HepG2 (cell line): ENCODE results near the gene ERLIN1. TPM values are rescaled to one million over a fixed set of nuclear protein-coding genes. Genes with fewer than 3 reads are reported as not detected.

Experiments used
- ATAC-seq: fragments of 200-7000 bp; cut with Tn5 transposase; 3 replicates; pipeline ENCODE4 v1.9.1; 2020; ENCODE audit warnings: mild to moderate bottlenecking, moderate library complexity
- BruUV-seq: library from RNA; stranded (reverse); fragments of 400-500 nt; replicated peaks from 2 replicates; lab custom pipeline; 2021; lab: Mats Ljungman, UMichigan
- CTCF ChIA-PET: fragments of 300-600 bp; formaldehyde crosslinking; extraction: SDS; loops from one replicate; lab custom pipeline; 2021; ENCODE audit warnings: low total read pairs, inconsistent platforms, low intra/inter-chr PET ratio; lab: Yijun Ruan, JAX
- POLR2A ChIA-PET: fragments of 350-600 bp; sonication (Branson Sonifier 250); formaldehyde crosslinking; loops from one replicate; lab custom pipeline; 2020; ENCODE audit warnings: antibody characterized with exemption, inconsistent platforms; lab: Yijun Ruan, JAX
- DNase-seq: peaks from one replicate; pipeline ENCODE4 v3.0.0-alpha.2; 2015; ENCODE audit warnings: low spot score
- FAIRE-seq: peaks from 3 replicates; lab custom pipeline; 2011; peaks lifted over from hg19 to GRCh38; lab: Jason Lieb, UNC
- H2AFZ ChIP-seq: one replicate; pipeline ENCODE4 v1.6.1; 2011; ENCODE audit warnings: low read length, inconsistent platforms
- H3K27ac ChIP-seq: fragments of 300-600 bp; 3 replicates; pipeline ENCODE4 v1.8.0; 2011; ENCODE audit warnings: mixed run types, mild to moderate bottlenecking, mixed read lengths, low read length, inconsistent platforms; ENCODE audit not compliant: insufficient read depth; ENCODE audit errors: extremely low read length
- H3K27me3 ChIP-seq, 2 experiments: fragments of 200-600 bp in 1 of 2; 2 replicates in 1 of 2; 3 replicates in 1 of 2; pipeline versions ENCODE4 v1.6.0 to v1.8.0; 2011; ENCODE audit warnings: low read length in 2 of 2, mild to moderate bottlenecking in 2 of 2, moderate library complexity in 2 of 2, inconsistent platforms in 1 of 2; ENCODE audit not compliant: insufficient read depth in 2 of 2, control insufficient read depth in 1 of 2
- H3K36me3 ChIP-seq, 2 experiments: fragments of 200-600 bp in 1 of 2; replicated peaks in 1 of 2; 2 replicates in 1 of 2; 3 replicates in 1 of 2; pipeline versions ENCODE4 v1.5.1 to v1.8.0; 2011; ENCODE audit warnings: low read length in 2 of 2, inconsistent platforms in 1 of 2; ENCODE audit not compliant: insufficient read depth in 2 of 2, control insufficient read depth in 1 of 2
- H3K4me1 ChIP-seq: 2 replicates; pipeline ENCODE4 v1.5.1; 2012; ENCODE audit warnings: low read length, inconsistent platforms; ENCODE audit not compliant: insufficient read depth
- H3K4me2 ChIP-seq: 2 replicates; pipeline ENCODE4 v1.6.0; 2011; ENCODE audit warnings: low read depth, low read length, inconsistent platforms
- H3K4me3 ChIP-seq, 3 experiments: fragments of 200-600 bp in 1 of 3; sonication (generic), shearing (Covaris generic) in 1 of 3; replicated peaks in 1 of 3; 2 replicates each; pipeline ENCODE4 v1.5.1; 2011 to 2016; ENCODE audit warnings: low read length in 3 of 3, inconsistent platforms in 2 of 3, low read depth in 2 of 3, mild to moderate bottlenecking in 2 of 3, control low read depth in 1 of 3, mixed read lengths in 1 of 3; ENCODE audit not compliant: insufficient read depth in 1 of 3
- H3K79me2 ChIP-seq: one replicate; pipeline ENCODE4 v1.6.1; 2011; ENCODE audit warnings: low read length, inconsistent platforms; ENCODE audit not compliant: insufficient read depth
- H3K9ac ChIP-seq: 2 replicates; pipeline ENCODE4 v1.6.0; 2011; ENCODE audit warnings: mild to moderate bottlenecking, low read depth, low read length, inconsistent platforms; ENCODE audit not compliant: insufficient read depth
- H3K9me3 ChIP-seq: 2 replicates; pipeline ENCODE4 v1.5.1; 2012; ENCODE audit warnings: mild to moderate bottlenecking, low read length
- H4K20me1 ChIP-seq: 2 replicates; pipeline ENCODE4 v1.6.0; 2011; ENCODE audit warnings: inconsistent platforms, mild to moderate bottlenecking, low read length, moderate library complexity; ENCODE audit not compliant: insufficient read depth
- CERS6 ChIP-seq: sonication (generic); formaldehyde crosslinking; IDR thresholded peaks from 2 replicates; pipeline ENCODE4 v1.5.0; 2020; ENCODE audit warnings: missing genetic modification reagents
- ERF ChIP-seq: IDR thresholded peaks from 2 replicates; pipeline ENCODE4 v1.6.1; 2018; ENCODE audit warnings: missing biosample characterization, missing genetic modification reagents
- FIP1L1 ChIP-seq: fragments of 200-400 bp; formaldehyde crosslinking; IDR thresholded peaks from 2 replicates; pipeline ENCODE4 v1.6.1; 2018; ENCODE audit warnings: low read depth, mild to moderate bottlenecking, low read length, moderate library complexity, borderline replicate concordance; ENCODE audit not compliant: insufficient read depth
- HIVEP1 ChIP-seq: sonication (generic); formaldehyde crosslinking; IDR thresholded peaks from 2 replicates; pipeline ENCODE4 v1.4.0; 2020; ENCODE audit warnings: mild to moderate bottlenecking, missing genetic modification reagents
- SCMH1 ChIP-seq: sonication (generic); formaldehyde crosslinking; IDR thresholded peaks from 2 replicates; pipeline ENCODE4 v1.9.0; 2021; ENCODE audit warnings: missing genetic modification reagents, mild to moderate bottlenecking, borderline replicate concordance
- SETDB1 ChIP-seq: sonication (generic); formaldehyde crosslinking; IDR thresholded peaks from 2 replicates; pipeline ENCODE4 v1.5.1; 2020; ENCODE audit warnings: missing genetic modification reagents, mild to moderate bottlenecking, borderline replicate concordance
- SMARCE1 ChIP-seq: fragments of 450-650 bp; IDR thresholded peaks from 2 replicates; pipeline ENCODE4 v1.6.1; 2017; ENCODE audit warnings: borderline replicate concordance
- SRSF4 ChIP-seq: fragments of 200-400 bp; formaldehyde crosslinking; IDR thresholded peaks from one replicate; pipeline ENCODE4 v1.6.1; 2018; ENCODE audit warnings: mild to moderate bottlenecking, low read depth, low read length, moderate library complexity; ENCODE audit not compliant: poor library complexity, severe bottlenecking
- ZNF468 ChIP-seq: sonication (generic); formaldehyde crosslinking; IDR thresholded peaks from 2 replicates; pipeline ENCODE4 v1.8.0; 2022; ENCODE audit warnings: mild to moderate bottlenecking, moderate library complexity, missing genetic modification reagents
- WGBS: methylation state at CpG from one replicate; pipeline ENCODE4 v1.1.6; 2017; ENCODE audit warnings: low lambda C conversion rate; 5-methylcytosine and 5-hydroxymethylcytosine counted together
- in situ Hi-C: cut with HindIII; loops from 2 replicates; pipeline ENCODE4 v1.10.0; 2017; ENCODE audit warnings: low pct_unique_long_range_greater_than_20kb; ENCODE audit not compliant: extremely low pct_ligation_motif_present
- intact Hi-C: fragments of 100-400 bp; cut with micrococcal nuclease; formaldehyde crosslinking; loops from one replicate; pipeline ENCODE4 v1.10.0; 2022; ENCODE audit not compliant: unreplicated experiment
- polyA plus RNA-seq, 8 experiments: library from polyadenylated mRNA; depleted of rRNA in 3 of 8; stranded (reverse) in 7 of 8; unstranded in 1 of 8; fragments of >200 nt; fragmentation: Illumina TruSeq in 4 of 8; extraction: Trizol in 4 of 8; gene quantifications; 2 replicates each; pipeline versions ENCODE4 v1.2.1 to v1.2.3, GENCODE V29; 2011 to 2016; ENCODE audit warnings: low read depth in 4 of 8, missing spikeins in 1 of 8, mixed read lengths in 1 of 8; ENCODE audit not compliant: insufficient read depth in 1 of 8
- total RNA-seq, 5 experiments: library from RNA; depleted of rRNA; stranded (reverse); fragments of >200 nt; fragmentation: Illumina TruSeq; extraction: Trizol; gene quantifications; 2 replicates each; pipeline ENCODE4 v1.2.3, GENCODE V29; 2016; ENCODE audit warnings: low read depth in 1 of 5
- TF ChIP-seq, protein P1 (sequence below): sonication (generic); formaldehyde crosslinking; IDR thresholded peaks from 2 replicates; pipeline ENCODE4 v1.5.0; 2020; ENCODE audit warnings: mild to moderate bottlenecking, missing genetic modification reagents, borderline replicate concordance
- TF ChIP-seq, protein P2 (sequence below): sonication (generic); formaldehyde crosslinking; IDR thresholded peaks from 2 replicates; pipeline ENCODE4 v1.8.1; 2023; ENCODE audit warnings: missing genetic modification reagents, mild to moderate bottlenecking, borderline replicate concordance
- TF ChIP-seq, protein P3 (sequence below): sonication (generic); formaldehyde crosslinking; IDR thresholded peaks from 2 replicates; pipeline ENCODE4 v1.8.0; 2022; ENCODE audit warnings: mild to moderate bottlenecking, missing genetic modification reagents, moderate library complexity

Gene ERLIN1
- total and polyA plus RNA-seq, 2 of the 13 experiments (the other 11 are each of a cell fraction or from before 2014, with no cell fraction given) = 56.8 to 69.3 TPM

- ATAC-seq (no peak), DNase-seq (no peak), FAIRE-seq (no peak)
- Histone ChIP-seq H3K36me3 (peaks cover 14 to 63% of the 10 kb centered on the region in 2 experiments), H3K27ac (no peak overlapping the region), H3K9me3 (no peaks in the 10 kb centered on the region), H4K20me1 (no peaks in the 10 kb centered on the region), H3K4me2 (no peak overlapping the region), H3K4me1 (peaks cover 16% of the 10 kb centered on the region), H3K79me2 (peaks cover 10% of the 10 kb centered on the region), H3K9ac (no peak overlapping the region), H3K27me3 (no peaks in the 10 kb centered on the region), H2AFZ (no peak overlapping the region), H3K4me3 (no peak overlapping the region)
- CTCF ChIA-PET = no interaction called here
- POLR2A ChIA-PET = no interaction called here
- BruUV-seq = no TSS peak
- in situ Hi-C loops (no loop called here), intact Hi-C loops (no loop called here)
- whole genome bisulfite sequencing = 95% methylated on average over 3 of the region's 3 CpGs
- TF ChIP-seq SCMH1 (CRISPR knock-in tag) = no peak
- TF ChIP-seq, protein P1, sequence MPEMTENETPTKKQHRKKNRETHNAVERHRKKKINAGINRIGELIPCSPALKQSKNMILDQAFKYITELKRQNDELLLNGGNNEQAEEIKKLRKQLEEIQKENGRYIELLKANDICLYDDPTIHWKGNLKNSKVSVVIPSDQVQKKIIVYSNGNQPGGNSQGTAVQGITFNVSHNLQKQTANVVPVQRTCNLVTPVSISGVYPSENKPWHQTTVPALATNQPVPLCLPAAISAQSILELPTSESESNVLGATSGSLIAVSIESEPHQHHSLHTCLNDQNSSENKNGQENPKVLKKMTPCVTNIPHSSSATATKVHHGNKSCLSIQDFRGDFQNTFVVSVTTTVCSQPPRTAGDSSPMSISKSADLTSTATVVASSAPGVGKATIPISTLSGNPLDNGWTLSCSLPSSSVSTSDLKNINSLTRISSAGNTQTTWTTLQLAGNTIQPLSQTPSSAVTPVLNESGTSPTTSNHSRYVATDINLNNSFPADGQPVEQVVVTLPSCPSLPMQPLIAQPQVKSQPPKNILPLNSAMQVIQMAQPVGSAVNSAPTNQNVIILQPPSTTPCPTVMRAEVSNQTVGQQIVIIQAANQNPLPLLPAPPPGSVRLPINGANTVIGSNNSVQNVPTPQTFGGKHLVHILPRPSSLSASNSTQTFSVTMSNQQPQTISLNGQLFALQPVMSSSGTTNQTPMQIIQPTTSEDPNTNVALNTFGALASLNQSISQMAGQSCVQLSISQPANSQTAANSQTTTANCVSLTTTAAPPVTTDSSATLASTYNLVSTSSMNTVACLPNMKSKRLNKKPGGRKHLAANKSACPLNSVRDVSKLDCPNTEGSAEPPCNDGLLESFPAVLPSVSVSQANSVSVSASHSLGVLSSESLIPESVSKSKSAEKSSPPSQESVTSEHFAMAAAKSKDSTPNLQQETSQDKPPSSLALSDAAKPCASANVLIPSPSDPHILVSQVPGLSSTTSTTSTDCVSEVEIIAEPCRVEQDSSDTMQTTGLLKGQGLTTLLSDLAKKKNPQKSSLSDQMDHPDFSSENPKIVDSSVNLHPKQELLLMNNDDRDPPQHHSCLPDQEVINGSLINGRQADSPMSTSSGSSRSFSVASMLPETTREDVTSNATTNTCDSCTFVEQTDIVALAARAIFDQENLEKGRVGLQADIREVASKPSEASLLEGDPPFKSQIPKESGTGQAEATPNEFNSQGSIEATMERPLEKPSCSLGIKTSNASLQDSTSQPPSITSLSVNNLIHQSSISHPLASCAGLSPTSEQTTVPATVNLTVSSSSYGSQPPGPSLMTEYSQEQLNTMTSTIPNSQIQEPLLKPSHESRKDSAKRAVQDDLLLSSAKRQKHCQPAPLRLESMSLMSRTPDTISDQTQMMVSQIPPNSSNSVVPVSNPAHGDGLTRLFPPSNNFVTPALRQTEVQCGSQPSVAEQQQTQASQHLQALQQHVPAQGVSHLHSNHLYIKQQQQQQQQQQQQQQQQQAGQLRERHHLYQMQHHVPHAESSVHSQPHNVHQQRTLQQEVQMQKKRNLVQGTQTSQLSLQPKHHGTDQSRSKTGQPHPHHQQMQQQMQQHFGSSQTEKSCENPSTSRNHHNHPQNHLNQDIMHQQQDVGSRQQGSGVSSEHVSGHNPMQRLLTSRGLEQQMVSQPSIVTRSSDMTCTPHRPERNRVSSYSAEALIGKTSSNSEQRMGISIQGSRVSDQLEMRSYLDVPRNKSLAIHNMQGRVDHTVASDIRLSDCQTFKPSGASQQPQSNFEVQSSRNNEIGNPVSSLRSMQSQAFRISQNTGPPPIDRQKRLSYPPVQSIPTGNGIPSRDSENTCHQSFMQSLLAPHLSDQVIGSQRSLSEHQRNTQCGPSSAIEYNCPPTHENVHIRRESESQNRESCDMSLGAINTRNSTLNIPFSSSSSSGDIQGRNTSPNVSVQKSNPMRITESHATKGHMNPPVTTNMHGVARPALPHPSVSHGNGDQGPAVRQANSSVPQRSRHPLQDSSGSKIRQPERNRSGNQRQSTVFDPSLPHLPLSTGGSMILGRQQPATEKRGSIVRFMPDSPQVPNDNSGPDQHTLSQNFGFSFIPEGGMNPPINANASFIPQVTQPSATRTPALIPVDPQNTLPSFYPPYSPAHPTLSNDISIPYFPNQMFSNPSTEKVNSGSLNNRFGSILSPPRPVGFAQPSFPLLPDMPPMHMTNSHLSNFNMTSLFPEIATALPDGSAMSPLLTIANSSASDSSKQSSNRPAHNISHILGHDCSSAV (CRISPR knock-in tag) = no peak
- no peak for TF ChIP-seq SRSF4
- TF ChIP-seq SMARCE1 = no peak
- TF ChIP-seq SETDB1 (CRISPR knock-in tag) = no peak
- TF ChIP-seq ERF (CRISPR knock-in tag) = no peak
- TF ChIP-seq, protein P2, sequence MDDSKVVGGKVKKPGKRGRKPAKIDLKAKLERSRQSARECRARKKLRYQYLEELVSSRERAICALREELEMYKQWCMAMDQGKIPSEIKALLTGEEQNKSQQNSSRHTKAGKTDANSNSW (CRISPR knock-in tag) = no peak
- no peak for TF ChIP-seq FIP1L1
- no peak for TF ChIP-seq HIVEP1
- TF ChIP-seq ZNF468 (CRISPR knock-in tag) = no peak
- TF ChIP-seq, protein P3, sequence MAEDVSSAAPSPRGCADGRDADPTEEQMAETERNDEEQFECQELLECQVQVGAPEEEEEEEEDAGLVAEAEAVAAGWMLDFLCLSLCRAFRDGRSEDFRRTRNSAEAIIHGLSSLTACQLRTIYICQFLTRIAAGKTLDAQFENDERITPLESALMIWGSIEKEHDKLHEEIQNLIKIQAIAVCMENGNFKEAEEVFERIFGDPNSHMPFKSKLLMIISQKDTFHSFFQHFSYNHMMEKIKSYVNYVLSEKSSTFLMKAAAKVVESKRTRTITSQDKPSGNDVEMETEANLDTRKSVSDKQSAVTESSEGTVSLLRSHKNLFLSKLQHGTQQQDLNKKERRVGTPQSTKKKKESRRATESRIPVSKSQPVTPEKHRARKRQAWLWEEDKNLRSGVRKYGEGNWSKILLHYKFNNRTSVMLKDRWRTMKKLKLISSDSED = no peak
- no peak for TF ChIP-seq CERS6 (CRISPR knock-in tag)
Observed at GRCh38 chr10:100174699-100175677, 10.8 kb downstream of the ERLIN1 start.
